ENCODE results near the gene CACNG4.

DNA sequence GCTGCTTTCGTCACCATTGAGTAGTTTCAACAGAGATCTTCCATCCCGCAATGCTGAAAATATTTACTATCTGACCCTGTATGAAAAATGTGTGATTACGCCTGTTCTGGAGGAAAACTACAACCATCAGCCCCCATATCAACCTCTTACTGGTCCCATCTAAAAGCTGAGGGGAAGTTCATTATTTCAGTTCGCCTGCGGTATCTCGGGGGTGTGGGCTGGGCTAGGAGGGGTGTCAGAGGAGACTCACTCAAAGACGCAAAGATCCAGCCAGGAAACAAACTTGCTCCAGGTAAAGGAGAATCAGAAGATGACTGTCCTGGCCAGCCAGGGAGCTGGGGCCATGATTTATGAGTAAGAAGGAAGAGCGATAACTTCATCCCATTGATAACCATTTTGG, 93.5 kb downstream of the CACNG4 start:
- TF ChIP-seq CTCF (IDR thresholded peaks at IDR 0.05; ENCODE audit: borderline replicate concordance, extremely low read depth, low read length, poor library complexity, severe bottlenecking) (no peak), EZH2 (IDR thresholded peaks at IDR 0.05; ENCODE audit: borderline replicate concordance, low read depth, low read length, severe bottlenecking) (no peak)

All from DND-41 (cell line).